Upper lobe of left lung (tissue), 4 donors: ENCODE data around the gene BNC2.

Experiments
- POLR2A ChIP-seq, 4 donors: fragments of 450-650 bp; IDR thresholded peaks; one replicate each; pipeline ENCODE4 v1.5.1; 2016 to 2017; ENCODE audit warnings: antibody characterized with exemption in 4 of 4, mild to moderate bottlenecking in 2 of 4
- POLR2AphosphoS5 ChIP-seq, 2 donors: sonication (generic); formaldehyde crosslinking; IDR thresholded peaks; one replicate each; pipeline ENCODE4 v1.5.1; 2017; ENCODE audit warnings: antibody characterized with exemption in 2 of 2
- TF ChIP-seq, protein P1 (sequence below), 6 experiments: fragments of 450-650 bp in 4 of 6; fragments of 200-600 bp in 2 of 6; sonication (generic) in 2 of 6; IDR thresholded peaks; one replicate each; pipeline ENCODE4 v1.5.1; 2016 to 2019; ENCODE audit warnings: antibody characterized with exemption in 6 of 6

DNA sequence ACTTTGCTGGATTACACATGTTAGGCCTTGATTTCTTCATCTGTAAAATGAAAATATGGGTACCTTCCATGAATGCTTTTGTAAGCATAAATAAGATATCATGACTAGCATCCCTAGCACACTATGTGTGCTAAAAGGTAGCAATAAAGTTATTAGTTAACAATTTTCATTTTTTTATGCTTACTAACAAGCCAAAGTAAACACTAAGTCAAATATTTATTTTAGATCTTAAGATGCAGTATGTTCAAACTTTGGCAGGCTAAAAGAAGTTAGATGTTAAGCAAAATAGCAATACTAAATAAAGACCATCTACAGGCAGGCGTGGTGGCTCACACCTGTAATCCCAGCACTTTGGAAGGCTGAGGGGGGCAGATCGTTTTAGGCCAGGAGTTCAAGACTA, 169.1 kb downstream of the BNC2 start:
- TF ChIP-seq, protein P1, sequence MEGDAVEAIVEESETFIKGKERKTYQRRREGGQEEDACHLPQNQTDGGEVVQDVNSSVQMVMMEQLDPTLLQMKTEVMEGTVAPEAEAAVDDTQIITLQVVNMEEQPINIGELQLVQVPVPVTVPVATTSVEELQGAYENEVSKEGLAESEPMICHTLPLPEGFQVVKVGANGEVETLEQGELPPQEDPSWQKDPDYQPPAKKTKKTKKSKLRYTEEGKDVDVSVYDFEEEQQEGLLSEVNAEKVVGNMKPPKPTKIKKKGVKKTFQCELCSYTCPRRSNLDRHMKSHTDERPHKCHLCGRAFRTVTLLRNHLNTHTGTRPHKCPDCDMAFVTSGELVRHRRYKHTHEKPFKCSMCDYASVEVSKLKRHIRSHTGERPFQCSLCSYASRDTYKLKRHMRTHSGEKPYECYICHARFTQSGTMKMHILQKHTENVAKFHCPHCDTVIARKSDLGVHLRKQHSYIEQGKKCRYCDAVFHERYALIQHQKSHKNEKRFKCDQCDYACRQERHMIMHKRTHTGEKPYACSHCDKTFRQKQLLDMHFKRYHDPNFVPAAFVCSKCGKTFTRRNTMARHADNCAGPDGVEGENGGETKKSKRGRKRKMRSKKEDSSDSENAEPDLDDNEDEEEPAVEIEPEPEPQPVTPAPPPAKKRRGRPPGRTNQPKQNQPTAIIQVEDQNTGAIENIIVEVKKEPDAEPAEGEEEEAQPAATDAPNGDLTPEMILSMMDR (IDR thresholded peaks at IDR 0.05) = no peak
- TF ChIP-seq POLR2A (IDR thresholded peaks at IDR 0.05) (no peak), POLR2AphosphoS5 (IDR thresholded peaks at IDR 0.05) (no peak)
